Measurements from ENCODE around the gene TTC1.
"Not testable (repeated sequence)": the region's sequence is repeated elsewhere in the genome, so short reads cannot be mapped to it uniquely, and the experiment has no call there.

TTC1 gene

DNA sequence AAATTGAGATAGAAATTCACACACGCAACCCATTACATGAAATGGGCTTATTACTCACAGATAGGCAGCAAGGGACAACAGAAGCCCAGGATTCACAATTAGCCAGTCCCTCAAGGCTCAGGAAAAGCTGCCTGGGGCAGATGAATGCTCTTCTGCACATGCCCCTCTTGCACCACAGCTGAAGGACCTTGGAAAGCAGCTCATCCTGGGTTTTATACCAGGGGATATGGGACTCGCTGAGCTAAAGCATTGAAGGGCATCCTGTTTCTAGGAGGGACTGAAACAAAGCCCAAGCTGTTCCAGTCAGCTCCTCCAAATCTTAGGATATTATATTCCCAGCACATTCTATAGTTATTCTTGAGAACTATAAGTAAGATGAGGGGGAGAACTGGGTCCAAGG is 15.7 kb upstream of the TTC1 start:
- no peak for FAIRE-seq
- DNase-seq (ENCODE audit: insufficient read length, low spot score), result no peak

DNA sequence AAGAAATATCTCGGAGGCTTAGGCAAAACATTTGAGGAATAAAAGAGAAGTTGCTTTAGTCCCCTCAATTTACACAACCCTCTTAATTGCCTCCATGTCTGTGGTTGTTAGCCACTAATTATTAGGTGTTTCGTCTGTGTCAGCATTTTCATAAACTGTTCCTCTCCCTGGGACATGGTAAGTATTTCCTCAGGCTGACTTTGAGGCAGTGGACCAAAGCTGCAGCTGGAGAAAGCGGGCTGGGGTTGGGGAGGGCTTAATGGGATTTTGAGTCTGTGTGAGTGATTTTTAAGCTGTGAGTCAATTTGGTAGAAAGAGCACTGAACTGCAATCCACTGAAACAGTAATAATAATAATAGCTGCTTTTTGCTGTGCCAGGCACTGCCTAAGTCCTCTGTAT is 13.0 kb upstream of the TTC1 start:
- DNase-seq (ENCODE audit: insufficient read length, low spot score), result no peak
- no peak for FAIRE-seq

DNA sequence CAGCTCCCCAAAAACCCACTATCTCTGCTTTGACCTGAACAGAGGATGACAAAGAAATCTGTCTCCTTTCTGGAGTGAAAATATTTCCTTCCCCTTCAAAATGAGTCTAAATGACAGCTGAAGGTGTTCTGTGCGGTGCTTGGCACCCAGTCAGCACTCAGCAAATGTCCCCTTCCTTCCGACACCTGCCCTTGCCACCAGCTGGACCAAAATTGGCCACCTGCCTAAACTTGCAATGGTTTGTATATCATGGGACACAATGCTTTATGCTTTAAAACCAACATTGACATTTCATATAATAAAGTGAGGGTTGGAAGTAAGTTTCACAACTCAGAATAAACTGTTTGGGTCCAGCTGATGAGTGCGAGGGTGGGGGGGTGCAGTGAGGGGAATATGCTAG is 7.5 kb upstream of the TTC1 start:
- DNase-seq (ENCODE audit: insufficient read length, low spot score) (no peak), FAIRE-seq (no peak)

DNA sequence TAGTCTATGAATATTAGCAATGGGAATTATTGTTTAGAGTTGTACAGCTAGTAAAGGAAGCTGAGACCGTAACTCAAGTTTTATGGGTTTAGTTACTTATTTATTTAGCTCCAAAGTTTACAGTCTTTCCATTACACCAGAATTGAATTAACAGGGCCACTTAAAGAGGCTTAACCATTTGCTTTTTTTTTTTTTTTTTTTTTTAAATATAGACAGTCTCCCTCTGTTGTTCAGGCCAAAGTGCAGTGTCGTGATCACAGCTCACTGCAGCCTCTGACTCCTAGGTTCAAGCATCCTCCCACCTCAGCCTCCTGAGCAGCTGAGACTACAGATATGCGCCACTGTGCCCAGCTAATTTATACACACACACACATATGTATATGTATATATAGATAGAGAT is 1.4 kb upstream of the TTC1 start:
- DNase-seq (ENCODE audit: insufficient read length, low spot score) (no peak), FAIRE-seq (no peak)

DNA sequence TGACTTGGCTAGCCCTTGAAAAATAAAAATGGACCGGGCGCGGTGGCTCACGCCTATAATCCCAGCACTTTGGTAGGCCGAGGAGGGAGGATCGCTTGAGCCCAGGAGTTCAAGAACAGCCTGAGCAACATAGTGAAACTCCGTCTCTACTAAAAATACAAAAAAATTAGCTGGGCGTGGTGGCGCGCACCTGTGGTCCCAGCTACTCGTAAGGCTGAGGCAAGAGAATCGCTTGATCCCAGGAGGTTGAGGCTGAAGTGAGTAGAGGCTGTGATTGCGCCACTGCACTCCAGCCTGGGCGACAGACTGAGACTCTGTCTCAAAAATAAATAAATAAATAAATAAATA is 436 bp upstream of the TTC1 start:
- not testable (repeated sequence) for DNase-seq (ENCODE audit: insufficient read length, low spot score); FAIRE-seq

DNA sequence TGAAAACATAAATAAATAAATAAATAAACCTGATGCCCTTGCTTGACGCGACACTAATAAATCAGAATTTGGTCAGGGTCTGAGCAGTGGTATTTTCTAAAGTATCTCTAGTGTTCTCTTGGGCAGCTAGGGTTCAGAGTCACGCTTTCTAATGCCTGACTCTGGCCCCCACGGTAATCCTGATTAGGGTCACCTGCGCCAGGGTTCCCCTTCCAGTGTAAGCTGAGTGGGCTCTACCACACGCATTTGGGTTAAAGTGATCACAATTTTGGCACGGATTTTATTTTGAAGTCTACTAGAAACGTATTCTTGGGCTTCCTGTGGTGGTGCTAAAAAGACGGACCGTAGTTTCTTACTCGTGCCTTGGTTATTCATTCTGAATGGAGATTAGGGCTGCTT is 651 bp downstream of the TTC1 start:
- no peak for DNase-seq (ENCODE audit: insufficient read length, low spot score)
- FAIRE-seq, result no peak

DNA sequence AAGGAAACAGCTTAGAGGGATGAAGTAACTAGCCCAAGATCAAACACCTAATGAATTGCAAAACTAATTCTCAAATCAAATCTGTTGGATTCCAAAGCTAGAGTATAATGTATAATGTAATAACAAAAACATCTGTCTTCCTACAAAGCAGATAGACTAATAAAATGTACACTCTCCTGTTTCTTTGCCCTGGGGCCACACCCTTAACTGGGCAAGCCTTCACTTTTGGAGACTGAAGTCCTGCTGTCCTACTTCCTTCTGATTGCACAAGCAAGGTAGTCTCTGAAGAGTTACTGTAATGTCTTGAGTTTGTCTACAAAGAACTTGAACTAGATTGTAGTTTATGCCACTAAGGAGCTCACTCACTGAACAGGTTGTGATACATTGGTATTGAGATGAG is 2.5 kb downstream of the TTC1 start:
- FAIRE-seq (peak; percentile 9), DNase-seq (ENCODE audit: insufficient read length, low spot score) (no peak)

DNA sequence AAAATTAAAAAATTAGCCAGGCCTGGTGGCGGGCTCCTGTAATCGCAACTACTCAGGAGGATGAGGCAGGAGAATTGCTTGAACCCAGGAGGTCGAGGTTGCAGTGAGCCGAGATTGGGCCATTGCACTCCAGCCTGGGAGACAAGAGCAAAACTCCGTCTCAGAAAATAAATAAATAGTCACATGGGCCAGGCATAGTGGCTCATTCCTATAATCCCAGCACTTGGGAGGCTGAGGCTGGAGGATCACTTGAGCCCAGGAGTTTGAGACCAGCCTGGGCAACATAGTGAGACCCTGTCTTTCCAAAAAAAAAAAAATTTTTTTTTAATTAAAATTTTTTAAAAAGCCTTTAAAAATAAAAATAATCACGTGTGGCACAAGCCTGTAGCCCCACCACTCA is 5.3 kb downstream of the TTC1 start:
- not testable (repeated sequence) for FAIRE-seq; DNase-seq (ENCODE audit: insufficient read length, low spot score)

DNA sequence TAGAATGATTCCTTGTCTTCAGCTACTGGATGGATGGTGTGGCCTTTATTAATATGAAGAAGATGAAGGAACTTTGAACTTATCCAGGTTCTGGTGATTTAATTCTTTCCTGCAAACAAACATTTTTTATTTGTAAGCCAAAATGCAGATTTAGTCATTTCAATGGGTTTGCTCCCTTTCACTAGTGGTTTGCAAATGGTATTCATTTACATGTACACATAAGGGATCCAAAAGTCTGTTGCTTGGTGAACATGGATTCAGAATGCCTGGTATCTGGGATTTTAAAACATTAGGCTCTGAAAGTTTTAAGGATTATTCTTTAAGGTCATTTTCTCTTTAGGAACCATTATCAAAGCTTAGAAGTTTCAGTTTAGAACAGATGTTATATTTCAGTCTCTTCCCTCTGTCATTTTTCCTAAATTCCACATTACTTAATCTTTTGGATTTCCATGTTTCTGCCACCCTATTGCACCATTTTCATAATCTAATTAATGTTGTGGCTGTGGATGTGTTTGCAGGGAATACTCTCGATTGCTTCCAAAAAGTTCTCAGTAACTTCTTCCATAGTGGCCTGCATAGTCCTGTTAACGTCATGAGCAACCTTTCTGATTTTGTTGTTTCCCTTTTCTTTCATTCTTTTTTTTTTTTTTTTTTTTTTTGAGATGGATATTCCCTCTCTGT is 10.1 kb downstream of the TTC1 start:
- FAIRE-seq (no peak), DNase-seq (ENCODE audit: insufficient read length, low spot score) (no peak)

DNA sequence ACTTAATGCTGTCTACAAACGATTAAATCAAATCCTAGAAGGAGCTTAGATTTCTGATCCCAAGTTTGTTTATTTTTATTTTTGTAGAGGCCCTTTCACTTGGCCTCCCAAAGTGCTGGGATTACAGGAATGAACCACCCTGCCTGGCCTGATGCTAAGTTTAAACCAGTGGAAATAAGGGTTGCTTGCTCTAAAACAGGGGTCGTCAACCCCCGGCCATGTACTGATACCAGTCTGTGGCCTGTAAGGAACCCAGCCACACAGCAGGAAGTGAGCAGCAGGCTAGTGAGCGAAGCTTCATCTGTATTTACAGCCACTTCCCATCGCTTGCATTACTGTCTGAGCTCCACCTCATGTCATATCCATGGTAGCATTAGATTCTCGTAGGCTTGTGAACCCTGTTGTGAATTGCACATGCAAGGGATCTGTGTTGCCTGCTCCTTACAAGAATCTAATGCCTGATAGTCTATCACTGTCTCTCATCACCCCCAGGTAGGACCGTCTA is 11.4 kb downstream of the TTC1 start:
- DNase-seq (ENCODE audit: insufficient read length, low spot score) (no peak), FAIRE-seq (no peak)

DNA sequence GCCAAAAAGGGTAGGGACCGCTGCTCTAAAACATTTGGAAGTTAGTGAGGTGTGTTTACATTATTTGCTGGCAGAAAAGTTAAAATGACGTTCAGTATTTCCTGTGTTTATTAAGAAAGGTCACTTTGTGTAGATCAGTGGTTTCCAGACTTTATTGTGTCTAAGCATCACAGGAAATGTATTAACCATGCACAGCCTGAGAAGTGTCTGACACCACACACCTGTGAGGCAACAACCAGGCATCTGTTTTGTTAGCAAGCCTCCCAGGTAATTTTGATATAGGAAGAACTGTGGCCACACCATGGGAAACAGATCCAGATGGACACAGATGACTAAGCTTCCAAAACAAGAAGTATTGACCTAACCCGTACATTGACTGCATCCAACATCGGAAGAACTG is 12.0 kb downstream of the TTC1 start:
- no peak for FAIRE-seq
- DNase-seq (ENCODE audit: insufficient read length, low spot score), result no peak

DNA sequence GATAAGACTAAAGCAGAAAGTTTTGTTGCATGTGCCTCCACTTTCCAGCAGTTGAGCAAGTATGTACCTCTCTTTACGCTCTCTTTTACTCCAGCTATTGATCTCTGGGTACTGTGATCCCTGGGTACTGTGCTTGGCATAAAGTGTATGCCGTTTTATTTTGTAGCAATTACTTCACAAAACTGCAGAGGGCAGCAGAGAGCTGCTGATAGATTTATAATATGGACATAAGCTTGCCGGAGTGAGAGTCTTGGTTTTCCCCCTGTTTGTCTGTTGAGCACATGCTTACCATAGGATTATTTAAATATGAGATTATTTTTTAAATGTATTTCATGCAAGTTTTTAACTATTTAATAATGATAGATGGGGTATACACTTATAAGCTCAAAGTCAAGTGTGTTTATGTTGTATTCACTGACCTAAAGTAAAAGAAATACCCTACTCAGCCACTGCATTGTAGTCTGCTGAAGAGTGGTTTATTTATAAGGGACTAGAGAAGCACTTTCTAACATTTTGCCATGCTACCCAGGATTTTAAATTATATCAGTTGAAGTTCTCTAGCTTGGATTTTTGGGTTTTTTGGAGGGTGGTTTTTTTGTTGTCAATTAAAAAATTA is 13.0 kb downstream of the TTC1 start:
- peak; percentile 66 for DNase-seq (ENCODE audit: insufficient read length, low spot score)
- no peak for FAIRE-seq

DNA sequence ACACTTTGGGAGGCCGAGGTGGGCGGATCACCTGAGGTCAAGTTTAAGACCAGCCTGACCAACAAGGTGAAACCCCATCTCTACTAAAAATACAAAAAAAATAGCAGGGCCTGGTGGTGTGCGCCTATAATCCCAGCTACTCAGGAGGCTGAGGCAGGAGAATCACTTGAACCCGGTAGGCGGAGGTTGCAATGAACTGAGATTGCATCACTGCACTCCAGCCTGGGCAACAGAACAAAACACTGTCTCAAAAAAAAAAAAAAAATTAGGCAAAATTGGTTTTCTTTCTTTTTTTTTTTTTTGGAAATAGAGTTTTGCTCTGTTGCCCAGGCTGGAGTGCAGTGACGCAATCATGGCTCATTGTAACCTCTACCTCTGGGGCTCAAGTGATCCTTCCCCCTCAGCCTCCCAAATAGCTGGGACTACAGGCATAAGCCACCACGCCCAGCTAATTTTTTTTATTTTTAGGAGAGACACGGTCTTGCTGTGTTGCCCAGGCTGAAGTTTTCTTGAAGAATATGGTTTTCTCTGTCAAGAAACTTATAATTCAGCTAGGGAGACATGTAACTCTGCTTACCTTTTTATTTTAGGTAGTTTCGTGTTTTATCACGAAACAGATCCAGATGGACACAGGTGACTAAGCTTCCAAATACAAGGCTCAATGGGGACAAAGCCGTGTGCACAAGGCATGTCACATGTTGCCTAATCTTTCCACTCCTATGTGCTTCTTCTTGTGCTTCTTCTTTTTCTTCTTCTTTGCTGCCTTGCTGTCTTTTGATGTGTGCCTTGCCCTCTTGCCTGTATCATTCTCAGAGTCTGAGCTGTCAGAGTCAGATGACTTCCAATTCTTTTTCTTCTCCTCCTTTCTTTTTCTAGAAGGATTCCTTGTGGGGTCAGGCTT is 14.3 kb downstream of the TTC1 start:
- DNase-seq (ENCODE audit: insufficient read length, low spot score) (no peak), FAIRE-seq (no peak)

DNA sequence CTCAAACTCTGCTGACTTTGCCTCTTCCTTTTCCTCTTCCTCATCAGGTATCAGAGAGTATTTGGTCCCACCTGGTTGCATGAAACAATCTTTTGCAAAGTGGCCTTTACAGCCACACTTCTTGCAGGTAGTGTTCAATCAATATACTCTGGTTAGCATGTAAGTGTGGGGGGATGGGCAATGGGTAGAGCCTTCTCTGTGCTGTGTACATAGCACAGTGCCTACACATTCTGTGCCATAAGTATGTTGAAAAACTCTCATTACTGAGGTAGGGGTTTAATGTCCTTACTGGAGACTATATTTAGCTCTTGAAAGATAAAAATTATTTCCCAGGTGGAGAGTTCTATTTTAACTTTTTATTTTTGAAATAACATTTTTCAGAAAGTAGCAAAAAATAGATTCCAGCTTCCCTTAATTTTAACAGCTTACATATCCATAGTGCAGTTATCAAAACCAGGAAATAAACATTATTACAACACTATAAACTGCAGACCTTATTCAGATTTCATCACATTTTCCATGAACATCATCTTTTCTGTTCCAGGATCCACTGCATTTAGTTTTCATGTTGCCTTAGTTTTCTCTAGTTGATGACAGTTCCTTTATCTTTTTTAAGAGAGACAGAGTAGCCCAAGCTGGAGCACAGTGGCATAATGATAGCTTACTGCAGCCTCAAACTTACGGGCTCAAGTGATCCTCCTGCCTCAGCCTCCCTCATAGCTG is 15.1 kb downstream of the TTC1 start:
- FAIRE-seq (no peak), DNase-seq (ENCODE audit: insufficient read length, low spot score) (no peak)

DNA sequence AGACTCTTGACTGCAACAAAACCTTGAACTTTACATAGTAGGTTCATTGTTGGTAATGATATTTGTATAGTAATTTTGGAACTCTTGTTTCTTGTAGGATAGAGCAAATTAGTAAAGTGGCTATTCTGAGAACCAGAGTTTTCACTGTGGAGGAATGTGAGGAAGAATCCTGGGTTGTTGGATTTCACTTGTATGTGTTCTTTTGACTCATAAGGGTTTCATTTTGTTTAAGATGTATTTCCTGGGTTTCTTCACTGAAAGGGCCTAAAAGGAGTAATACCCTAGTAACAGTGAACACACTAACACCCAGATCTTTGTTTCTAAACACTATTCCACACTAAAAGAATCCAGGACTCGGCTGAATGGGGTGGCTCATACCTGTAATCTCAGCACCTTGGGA is 20.1 kb downstream of the TTC1 start:
- FAIRE-seq (no peak), DNase-seq (ENCODE audit: insufficient read length, low spot score) (no peak)

DNA sequence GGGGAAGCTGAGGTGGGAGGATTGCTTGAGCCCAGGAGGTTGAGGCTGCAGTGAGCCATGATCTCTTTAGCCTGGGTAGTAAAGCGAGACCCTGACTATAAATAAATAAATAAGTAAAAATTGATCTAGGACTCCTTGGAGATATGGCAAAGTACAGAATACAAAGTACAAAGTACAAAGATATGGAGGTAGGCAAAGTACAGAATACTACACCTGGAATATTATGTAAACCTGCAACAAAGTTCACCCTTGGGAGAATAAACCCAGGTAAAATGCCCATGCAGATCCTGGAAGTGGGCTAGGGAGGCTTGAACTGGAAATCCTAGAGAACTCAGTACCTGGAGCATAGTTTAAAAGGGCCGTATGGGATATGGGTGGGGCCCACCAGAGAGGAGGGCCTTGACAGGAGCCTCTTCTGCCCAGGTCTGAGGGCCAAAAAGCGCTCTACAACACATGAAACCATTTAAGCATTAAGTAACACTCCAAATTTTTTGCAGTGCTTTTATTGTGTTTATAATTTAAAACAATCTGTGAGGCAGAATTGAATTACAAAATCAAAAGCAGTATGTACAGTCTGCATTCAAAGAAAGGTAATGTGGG is 20.7 kb downstream of the TTC1 start:
- FAIRE-seq (no peak), DNase-seq (ENCODE audit: insufficient read length, low spot score) (no peak)

DNA sequence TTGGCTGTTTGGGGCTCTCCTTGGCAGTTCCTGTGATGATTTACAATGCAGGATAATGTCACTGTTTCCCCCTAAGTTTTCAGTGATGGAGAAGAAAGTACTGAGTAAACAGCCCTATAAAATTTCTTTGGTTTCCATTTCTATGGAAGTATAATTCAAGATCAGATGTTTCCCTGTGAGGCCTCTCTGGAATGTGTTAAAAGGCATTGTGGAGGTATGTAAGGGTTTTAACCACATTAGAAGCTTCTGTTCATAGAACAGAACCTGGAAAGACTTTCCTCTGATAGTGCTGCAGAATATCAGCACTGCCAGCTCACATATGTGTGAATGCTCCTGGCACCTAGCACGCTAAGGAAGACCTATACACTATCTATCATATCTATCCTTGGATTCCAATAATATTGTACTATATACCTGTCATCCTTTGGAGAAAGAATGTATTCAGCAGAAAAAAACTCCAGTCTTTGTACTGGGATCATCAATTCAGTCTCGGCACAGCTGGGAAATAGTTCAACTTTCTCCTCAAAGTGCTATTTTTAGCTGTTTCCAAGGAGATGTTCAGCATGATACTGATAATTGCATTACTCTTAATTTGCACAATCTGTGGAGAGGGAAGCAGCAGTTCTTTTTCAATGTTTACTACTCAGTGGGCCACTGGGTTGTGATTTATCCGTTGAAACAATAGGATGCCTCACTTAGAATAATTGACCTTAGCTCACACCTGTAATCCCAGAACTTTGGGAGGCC is 21.9 kb downstream of the TTC1 start:
- DNase-seq (ENCODE audit: insufficient read length, low spot score), result no peak

DNA sequence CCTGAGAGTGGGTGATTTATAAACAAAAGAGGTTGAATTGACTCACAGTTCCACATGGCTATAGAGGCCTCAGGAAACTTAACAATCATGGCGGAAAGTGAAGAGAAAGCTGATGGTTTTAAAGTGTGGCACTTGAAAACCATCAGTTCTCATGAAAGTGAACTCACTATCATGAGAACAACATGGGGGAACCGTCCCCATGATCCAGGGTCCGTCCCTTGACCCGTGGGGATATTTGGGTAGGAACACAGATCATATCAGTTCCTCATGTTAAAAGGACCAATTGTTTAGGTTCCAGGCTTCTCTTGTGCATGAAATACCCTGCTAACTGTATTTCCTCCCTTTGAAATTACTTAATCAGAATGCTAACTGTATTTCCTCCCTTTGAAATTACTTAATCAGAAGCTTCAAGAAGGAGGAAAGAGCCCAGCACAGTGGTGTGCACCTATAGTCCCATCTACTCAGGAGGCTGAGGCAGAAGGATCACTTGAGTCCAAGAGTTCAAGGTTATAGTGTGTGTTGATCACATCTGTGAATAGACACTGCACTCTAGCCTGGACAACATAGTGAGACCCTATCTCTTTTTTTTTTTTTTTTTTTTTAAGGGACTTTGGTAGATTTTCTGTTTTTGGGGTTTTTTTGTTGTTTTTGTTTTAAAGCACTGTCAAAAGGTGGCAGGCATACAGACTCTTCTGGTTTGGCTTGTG is 24.8 kb downstream of the TTC1 start:
- FAIRE-seq (no peak), DNase-seq (ENCODE audit: insufficient read length, low spot score) (no peak)

More for the DNA sequence above, 21.9 kb downstream of the TTC1 start:
- no peak for FAIRE-seq

DNA sequence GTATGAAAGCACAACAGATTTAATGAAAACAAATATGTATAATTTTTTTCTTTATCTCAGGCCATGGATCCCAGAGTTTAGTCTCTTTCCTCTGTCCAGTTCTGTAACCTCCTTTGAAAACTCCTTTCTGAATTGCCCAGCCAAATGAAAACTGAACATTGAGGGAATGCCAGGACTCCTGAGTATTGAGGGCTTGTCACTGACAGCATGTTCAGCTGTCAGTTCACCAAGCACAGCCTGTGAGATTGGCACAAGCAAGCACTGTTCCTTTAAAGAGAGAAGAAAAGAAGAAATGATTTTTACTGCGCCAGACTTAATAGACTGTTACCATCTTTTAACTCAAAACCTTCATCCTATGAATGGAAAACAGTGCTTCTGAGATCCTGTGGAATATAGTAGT is 27.3 kb downstream of the TTC1 start:
- DNase-seq (ENCODE audit: insufficient read length, low spot score), result no peak
- FAIRE-seq, result no peak

Data from HTR-8/SVneo (cell line).